NCI-H1105 treated with DMSO at 0.1 percent for 48 hours (cell line): ENCODE measurements around the gene ENHO.
"Not testable (repeated sequence)": the region's sequence is repeated elsewhere in the genome, so short reads cannot be mapped to it uniquely, and the experiment has no call there.

ENCODE experiments used
- DNase-seq: peaks from one replicate; lab custom pipeline; 2025; lab: John Stamatoyannopoulos, UW

The ENHO gene

GRCh38 chr9:34555500-34555899 is 32.7 kb upstream of the ENHO start:
- no peak for DNase-seq

GRCh38 chr9:34555002-34555348 is 32.2 kb upstream of the ENHO start:
- DNase-seq: peak; percentile 68

GRCh38 chr9:34554211-34555001 is 31.6 kb upstream of the ENHO start:
- peak; percentile 52 for DNase-seq

- DNase-seq: no peak
Observed at GRCh38 chr9:34553511-34554021, 30.8 kb upstream of the ENHO start.

GRCh38 chr9:34552986-34553385 is 30.2 kb upstream of the ENHO start:
- DNase-seq: no peak

- no peak for DNase-seq
Observed at GRCh38 chr9:34552606-34552981, 29.8 kb upstream of the ENHO start.

GRCh38 chr9:34551751-34552605 is 29.2 kb upstream of the ENHO start:
- DNase-seq: no peak

GRCh38 chr9:34550681-34551270 is 28.0 kb upstream of the ENHO start:
- DNase-seq: no peak

- no peak for DNase-seq
Observed at GRCh38 chr9:34550016-34550680, 27.4 kb upstream of the ENHO start.

GRCh38 chr9:34549407-34549732 is 26.6 kb upstream of the ENHO start:
- no peak for DNase-seq

GRCh38 chr9:34547960-34548611 is 25.3 kb upstream of the ENHO start:
- DNase-seq: no peak

GRCh38 chr9:34546834-34547827 is 24.3 kb upstream of the ENHO start:
- DNase-seq: peak; percentile 4

GRCh38 chr9:34546102-34546833 is 23.5 kb upstream of the ENHO start:
- no peak for DNase-seq

GRCh38 chr9:34545497-34545896 is 22.7 kb upstream of the ENHO start:
- DNase-seq: no peak

- no peak for DNase-seq
Observed at GRCh38 chr9:34544035-34544434, 21.2 kb upstream of the ENHO start.

GRCh38 chr9:34541540-34541939 is 18.8 kb upstream of the ENHO start:
- DNase-seq: no peak

GRCh38 chr9:34540827-34541226 is 18.0 kb upstream of the ENHO start:
- no peak for DNase-seq

GRCh38 chr9:34536685-34537084 is 13.9 kb upstream of the ENHO start:
- no peak for DNase-seq

GRCh38 chr9:34532041-34532440 is 9.3 kb upstream of the ENHO start:
- not testable (repeated sequence) for DNase-seq

- no peak for DNase-seq
Observed at GRCh38 chr9:34526026-34526425, 3.2 kb upstream of the ENHO start.
